Transverse colon (tissue), 4 donors: ENCODE measurements around the gene TCOF1.

Experiments used
- EP300 ChIP-seq: sonication (generic); formaldehyde crosslinking; IDR thresholded peaks from one replicate; pipeline ENCODE4 v1.6.1; 2017; ENCODE audit warnings: antibody characterized with exemption, low read depth
- POLR2A ChIP-seq: fragments of 450-650 bp; IDR thresholded peaks from one replicate; pipeline ENCODE4 v1.6.1; 2016; ENCODE audit warnings: antibody characterized with exemption, mild to moderate bottlenecking, moderate library complexity
- POLR2AphosphoS5 ChIP-seq, 3 donors: sonication (generic); formaldehyde crosslinking; IDR thresholded peaks; one replicate each; pipeline ENCODE4 v1.6.1; 2016; ENCODE audit warnings: antibody characterized with exemption in 3 of 3
- TF ChIP-seq, protein P1 (sequence below), 5 experiments: fragments of 200-600 bp in 3 of 5; fragments of 450-650 bp in 2 of 5; sonication (generic) in 3 of 5; IDR thresholded peaks; 1 replicate in 2 of 5; 2 replicates in 3 of 5; pipeline ENCODE4 v1.5.1; 2016 to 2017; ENCODE audit warnings: antibody characterized with exemption in 5 of 5, inconsistent platforms in 3 of 5, mild to moderate bottlenecking in 2 of 5, moderate library complexity in 1 of 5

DNA sequence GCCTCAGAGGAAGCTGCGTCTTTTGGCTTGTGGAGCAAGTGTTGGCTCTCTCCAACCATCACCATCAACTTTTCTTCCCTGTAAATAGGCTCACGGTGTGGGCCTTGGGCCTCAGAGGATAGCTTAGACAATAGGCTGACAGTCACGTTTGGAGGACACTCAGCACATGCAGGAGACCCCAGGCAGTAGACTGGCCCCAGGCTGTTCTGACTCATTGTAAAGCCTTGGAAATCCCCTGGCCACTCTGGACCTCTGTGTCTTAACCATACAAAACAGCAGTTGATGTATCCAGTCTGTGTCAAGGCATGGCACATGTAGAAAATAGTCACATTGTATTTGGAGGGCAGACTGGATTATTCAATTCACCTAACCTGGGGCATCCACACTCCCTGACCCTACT is 36.6 kb downstream of the TCOF1 start:
- TF ChIP-seq, protein P1, sequence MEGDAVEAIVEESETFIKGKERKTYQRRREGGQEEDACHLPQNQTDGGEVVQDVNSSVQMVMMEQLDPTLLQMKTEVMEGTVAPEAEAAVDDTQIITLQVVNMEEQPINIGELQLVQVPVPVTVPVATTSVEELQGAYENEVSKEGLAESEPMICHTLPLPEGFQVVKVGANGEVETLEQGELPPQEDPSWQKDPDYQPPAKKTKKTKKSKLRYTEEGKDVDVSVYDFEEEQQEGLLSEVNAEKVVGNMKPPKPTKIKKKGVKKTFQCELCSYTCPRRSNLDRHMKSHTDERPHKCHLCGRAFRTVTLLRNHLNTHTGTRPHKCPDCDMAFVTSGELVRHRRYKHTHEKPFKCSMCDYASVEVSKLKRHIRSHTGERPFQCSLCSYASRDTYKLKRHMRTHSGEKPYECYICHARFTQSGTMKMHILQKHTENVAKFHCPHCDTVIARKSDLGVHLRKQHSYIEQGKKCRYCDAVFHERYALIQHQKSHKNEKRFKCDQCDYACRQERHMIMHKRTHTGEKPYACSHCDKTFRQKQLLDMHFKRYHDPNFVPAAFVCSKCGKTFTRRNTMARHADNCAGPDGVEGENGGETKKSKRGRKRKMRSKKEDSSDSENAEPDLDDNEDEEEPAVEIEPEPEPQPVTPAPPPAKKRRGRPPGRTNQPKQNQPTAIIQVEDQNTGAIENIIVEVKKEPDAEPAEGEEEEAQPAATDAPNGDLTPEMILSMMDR (IDR thresholded peaks at IDR 0.05) = no peak
- TF ChIP-seq POLR2A (no peak), POLR2AphosphoS5 (IDR thresholded peaks at IDR 0.05) (no peak), EP300 (no peak)
